Measurements from ENCODE around the gene BMF.

DNA sequence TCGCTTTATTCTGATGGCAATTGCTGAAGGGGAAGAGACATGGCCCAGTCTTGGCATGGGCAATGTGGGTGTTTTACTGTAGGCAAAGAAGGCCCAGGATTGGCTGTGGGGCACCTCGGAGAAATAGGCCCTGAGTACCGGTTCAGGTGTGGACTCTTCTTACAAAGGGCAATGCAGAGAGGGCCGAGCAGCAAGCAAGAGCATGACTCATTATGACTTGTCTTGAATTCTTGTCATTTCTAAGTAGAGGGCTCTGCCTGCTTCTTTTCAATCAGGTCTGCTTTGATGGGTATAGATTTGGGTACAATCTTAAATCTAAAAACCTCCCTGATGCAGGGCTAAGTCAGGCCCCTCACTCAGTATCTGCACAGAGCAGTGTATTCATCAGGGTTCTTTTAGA, 37.4 kb upstream of the BMF start:
- TF ChIP-seq POLR2A (IDR thresholded peaks at IDR 0.05): no peak
- TF ChIP-seq, protein P1, sequence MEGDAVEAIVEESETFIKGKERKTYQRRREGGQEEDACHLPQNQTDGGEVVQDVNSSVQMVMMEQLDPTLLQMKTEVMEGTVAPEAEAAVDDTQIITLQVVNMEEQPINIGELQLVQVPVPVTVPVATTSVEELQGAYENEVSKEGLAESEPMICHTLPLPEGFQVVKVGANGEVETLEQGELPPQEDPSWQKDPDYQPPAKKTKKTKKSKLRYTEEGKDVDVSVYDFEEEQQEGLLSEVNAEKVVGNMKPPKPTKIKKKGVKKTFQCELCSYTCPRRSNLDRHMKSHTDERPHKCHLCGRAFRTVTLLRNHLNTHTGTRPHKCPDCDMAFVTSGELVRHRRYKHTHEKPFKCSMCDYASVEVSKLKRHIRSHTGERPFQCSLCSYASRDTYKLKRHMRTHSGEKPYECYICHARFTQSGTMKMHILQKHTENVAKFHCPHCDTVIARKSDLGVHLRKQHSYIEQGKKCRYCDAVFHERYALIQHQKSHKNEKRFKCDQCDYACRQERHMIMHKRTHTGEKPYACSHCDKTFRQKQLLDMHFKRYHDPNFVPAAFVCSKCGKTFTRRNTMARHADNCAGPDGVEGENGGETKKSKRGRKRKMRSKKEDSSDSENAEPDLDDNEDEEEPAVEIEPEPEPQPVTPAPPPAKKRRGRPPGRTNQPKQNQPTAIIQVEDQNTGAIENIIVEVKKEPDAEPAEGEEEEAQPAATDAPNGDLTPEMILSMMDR (IDR thresholded peaks at IDR 0.05): no peak

All from breast epithelium (tissue), 3 donors.